Measurements from ENCODE around the gene RIBC2.

DNA sequence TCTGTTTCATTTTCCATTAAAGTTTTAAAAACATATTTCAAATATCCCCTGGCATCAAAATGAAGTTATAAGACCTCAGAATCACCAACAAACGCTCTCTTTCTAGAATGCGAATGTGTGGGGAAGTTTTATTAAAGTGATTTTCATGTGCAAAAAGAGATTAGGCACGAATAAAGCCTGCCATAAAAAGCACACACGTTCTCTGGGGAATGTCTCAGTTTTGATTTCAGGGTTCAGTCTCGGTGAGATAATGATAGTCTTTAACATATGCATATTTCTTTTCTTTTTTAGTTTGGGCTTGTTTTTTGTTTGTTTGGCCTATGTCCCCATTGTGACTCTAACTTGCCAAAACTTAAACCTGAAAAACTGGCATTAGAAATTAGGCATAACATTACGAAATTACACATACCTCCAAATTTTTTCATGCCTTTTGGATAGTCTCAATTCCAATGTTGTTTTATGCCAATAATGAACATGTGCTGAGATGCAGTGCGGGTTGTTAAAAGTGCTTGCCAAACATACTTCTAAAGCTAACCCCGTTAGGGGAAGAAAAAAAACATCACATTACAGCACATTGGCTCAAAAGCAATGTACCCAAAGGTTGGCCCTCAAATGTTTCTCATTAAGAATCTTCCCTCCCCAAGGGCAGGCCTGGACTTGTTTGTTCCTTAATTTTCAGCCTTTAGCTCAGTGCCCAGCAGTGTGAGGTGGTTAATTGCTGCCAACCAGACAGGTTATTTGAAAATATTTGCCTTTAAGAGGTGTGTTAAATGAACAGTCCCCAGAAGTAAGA, 56.0 kb downstream of the RIBC2 start:
- TF ChIP-seq, protein P1, sequence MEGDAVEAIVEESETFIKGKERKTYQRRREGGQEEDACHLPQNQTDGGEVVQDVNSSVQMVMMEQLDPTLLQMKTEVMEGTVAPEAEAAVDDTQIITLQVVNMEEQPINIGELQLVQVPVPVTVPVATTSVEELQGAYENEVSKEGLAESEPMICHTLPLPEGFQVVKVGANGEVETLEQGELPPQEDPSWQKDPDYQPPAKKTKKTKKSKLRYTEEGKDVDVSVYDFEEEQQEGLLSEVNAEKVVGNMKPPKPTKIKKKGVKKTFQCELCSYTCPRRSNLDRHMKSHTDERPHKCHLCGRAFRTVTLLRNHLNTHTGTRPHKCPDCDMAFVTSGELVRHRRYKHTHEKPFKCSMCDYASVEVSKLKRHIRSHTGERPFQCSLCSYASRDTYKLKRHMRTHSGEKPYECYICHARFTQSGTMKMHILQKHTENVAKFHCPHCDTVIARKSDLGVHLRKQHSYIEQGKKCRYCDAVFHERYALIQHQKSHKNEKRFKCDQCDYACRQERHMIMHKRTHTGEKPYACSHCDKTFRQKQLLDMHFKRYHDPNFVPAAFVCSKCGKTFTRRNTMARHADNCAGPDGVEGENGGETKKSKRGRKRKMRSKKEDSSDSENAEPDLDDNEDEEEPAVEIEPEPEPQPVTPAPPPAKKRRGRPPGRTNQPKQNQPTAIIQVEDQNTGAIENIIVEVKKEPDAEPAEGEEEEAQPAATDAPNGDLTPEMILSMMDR (conservative IDR thresholded peaks at IDR 0.05) = no peak
- TF ChIP-seq ZFX (IDR thresholded peaks at IDR 0.05) = no peak

Measured in C4-2B (cell line).